GM23338 (cell line): Measurements from ENCODE around the gene NHSL1. TPM values are rescaled to one million over a fixed set of nuclear protein-coding genes. Genes with fewer than 3 reads are reported as not detected.

Experiments
- ATAC-seq: fragments of 200-7000 bp; cut with Tn5 transposase; 3 replicates; pipeline ENCODE4 v1.9.1; 2020
- DNase-seq: peaks from one replicate; pipeline ENCODE4 v3.0.0-alpha.2; 2015; ENCODE audit warnings: low spot score
- H2AFZ ChIP-seq: fragments of 200-600 bp; sonication (generic); 2 replicates; pipeline ENCODE4 v1.8.0; 2016; ENCODE audit warnings: antibody characterized with exemption, mild to moderate bottlenecking, moderate library complexity
- H3F3A ChIP-seq: fragments of 200-600 bp; sonication (generic); replicated peaks from 2 replicates; pipeline ENCODE4 v1.8.0; 2017; ENCODE audit warnings: antibody characterized with exemption, mixed run types, low read depth
- H3K27ac ChIP-seq: fragments of 200-600 bp; sonication (generic); 2 replicates; pipeline ENCODE4 v1.6.1; 2016; ENCODE audit warnings: low read depth
- H3K27me3 ChIP-seq: fragments of 200-600 bp; sonication (generic); 2 replicates; pipeline ENCODE4 v1.8.0; 2016; ENCODE audit warnings: mild to moderate bottlenecking, mixed run types, moderate library complexity; ENCODE audit not compliant: insufficient read depth
- H3K36me3 ChIP-seq: fragments of 200-600 bp; sonication (generic); 2 replicates; pipeline ENCODE4 v1.8.0; 2016; ENCODE audit warnings: mild to moderate bottlenecking; ENCODE audit not compliant: insufficient read depth
- H3K4me1 ChIP-seq: fragments of 200-600 bp; sonication (generic); 2 replicates; pipeline ENCODE4 v1.8.0; 2016; ENCODE audit warnings: mild to moderate bottlenecking, moderate library complexity; ENCODE audit not compliant: insufficient read depth
- H3K4me2 ChIP-seq: fragments of 200-600 bp; sonication (generic); 2 replicates; pipeline ENCODE4 v1.7.1; 2017; ENCODE audit warnings: mixed run types
- H3K4me3 ChIP-seq: fragments of 200-600 bp; sonication (generic); 2 replicates; pipeline ENCODE4 v1.6.1; 2016; ENCODE audit warnings: mixed run types
- H3K79me2 ChIP-seq: fragments of 200-600 bp; sonication (generic); replicated peaks from 2 replicates; pipeline ENCODE4 v1.8.0; 2017; ENCODE audit warnings: mild to moderate bottlenecking; ENCODE audit not compliant: insufficient read depth
- H3K9me2 ChIP-seq: fragments of 200-600 bp; sonication (generic); 2 replicates; pipeline ENCODE4 v1.8.0; 2017; ENCODE audit not compliant: insufficient read depth
- H4K20me1 ChIP-seq: fragments of 200-600 bp; sonication (generic); replicated peaks from 2 replicates; pipeline ENCODE4 v1.8.0; 2017; ENCODE audit warnings: mild to moderate bottlenecking; ENCODE audit not compliant: insufficient read depth
- H3K27ac Mint-ChIP-seq: 2 replicates; pipeline ENCODE4 v1.8.0; 2020; ENCODE audit warnings: inconsistent platforms, mild to moderate bottlenecking, moderate library complexity, mixed read lengths
- H3K27me3 Mint-ChIP-seq: 3 replicates; pipeline ENCODE4 v1.8.0; 2022; ENCODE audit warnings: low read depth, mild to moderate bottlenecking, moderate library complexity, mixed read lengths, inconsistent platforms; ENCODE audit not compliant: insufficient read depth, poor library complexity
- H3K36me3 Mint-ChIP-seq: 3 replicates; pipeline ENCODE4 v1.8.0; 2021; ENCODE audit warnings: low read depth, mild to moderate bottlenecking, inconsistent platforms, moderate library complexity, mixed read lengths
- H3K4me1 Mint-ChIP-seq: 3 replicates; pipeline ENCODE4 v1.8.0; 2020; ENCODE audit warnings: mild to moderate bottlenecking, inconsistent platforms, mixed read lengths
- H3K4me3 Mint-ChIP-seq: 3 replicates; pipeline ENCODE4 v1.8.0; 2021; ENCODE audit warnings: moderate library complexity, mild to moderate bottlenecking, inconsistent platforms, mixed read lengths
- H3K9me3 Mint-ChIP-seq: 3 replicates; pipeline ENCODE4 v1.8.0; 2020; ENCODE audit warnings: moderate library complexity, mild to moderate bottlenecking, inconsistent platforms, mixed read lengths
- CREB1 ChIP-seq: fragments of 250-450 bp; sonication (Bioruptor Pico); IDR thresholded peaks from 2 replicates; pipeline ENCODE4 v1.5.0; 2020; ENCODE audit warnings: low read depth, mild to moderate bottlenecking, moderate library complexity
- CTCF ChIP-seq, 2 experiments: fragments of 200-600 bp in 1 of 2; sonication (generic) in 1 of 2; conservative IDR thresholded peaks; 2 replicates each; pipeline versions ENCODE4 v1.5.1 to v1.6.1; 2016 to 2017; ENCODE audit warnings: antibody characterized with exemption in 2 of 2, low read depth in 2 of 2, mild to moderate bottlenecking in 2 of 2, moderate library complexity in 1 of 2
- ETS1 ChIP-seq: IDR thresholded peaks from 2 replicates; pipeline ENCODE4 v1.6.1; 2016; ENCODE audit warnings: antibody characterized with exemption
- EZH2 ChIP-seq: fragments of 200-600 bp; sonication (generic); IDR thresholded peaks from one replicate; pipeline ENCODE4 v1.8.0; 2017; ENCODE audit warnings: antibody characterized with exemption, mild to moderate bottlenecking, low read depth; ENCODE audit not compliant: unreplicated experiment
- EZH2phosphoT487 ChIP-seq: fragments of 200-600 bp; sonication (generic); IDR thresholded peaks from one replicate; pipeline ENCODE4 v1.8.1; 2018; ENCODE audit warnings: antibody characterized with exemption; ENCODE audit not compliant: unreplicated experiment
- JUNB ChIP-seq: IDR thresholded peaks from one replicate; pipeline ENCODE4 v1.6.1; 2016; ENCODE audit warnings: antibody characterized with exemption; ENCODE audit not compliant: unreplicated experiment
- NANOG ChIP-seq: IDR thresholded peaks from 2 replicates; pipeline ENCODE4 v1.6.1; 2016; ENCODE audit warnings: antibody characterized with exemption, borderline replicate concordance
- POLR2AphosphoS5 ChIP-seq: IDR thresholded peaks from 2 replicates; pipeline ENCODE4 v1.6.1; 2016; ENCODE audit warnings: antibody characterized with exemption, low read depth
- REST ChIP-seq: IDR thresholded peaks from one replicate; pipeline ENCODE4 v1.6.1; 2018; ENCODE audit warnings: antibody characterized with exemption; ENCODE audit not compliant: unreplicated experiment
- STAT1 ChIP-seq: IDR thresholded peaks from one replicate; pipeline ENCODE4 v1.6.1; 2016; ENCODE audit warnings: antibody characterized with exemption; ENCODE audit not compliant: unreplicated experiment
- ZNF114 ChIP-seq: fragments of 250-450 bp; sonication (Bioruptor Pico); IDR thresholded peaks from 2 replicates; pipeline ENCODE4 v1.5.0; 2020; ENCODE audit warnings: mild to moderate bottlenecking, moderate library complexity
- ZNF331 ChIP-seq: fragments of 250-450 bp; sonication (Bioruptor Pico); IDR thresholded peaks from 2 replicates; pipeline ENCODE4 v1.5.0; 2020; ENCODE audit warnings: low read depth, mild to moderate bottlenecking, moderate library complexity
- ZNF462 ChIP-seq: fragments of 250-450 bp; sonication (Bioruptor Pico); IDR thresholded peaks from 2 replicates; pipeline ENCODE4 v1.5.0; 2020; ENCODE audit warnings: mild to moderate bottlenecking, moderate library complexity
- polyA plus RNA-seq: library from polyadenylated mRNA; unstranded; fragments of >200 nt; fragmentation: Nextera tagmentation; extraction: Ambion mirVana; gene quantifications from 2 replicates; pipeline ENCODE4 v1.2.1, GENCODE V29; 2016
- total RNA-seq: library from RNA; depleted of rRNA; stranded (reverse); fragments of >200 nt; shearing (Covaris generic); gene quantifications from 2 replicates; pipeline ENCODE4 v1.2.3, GENCODE V29; 2014

NHSL1 gene
- total and polyA plus RNA-seq, 2 experiments from 2014 or later, result 11.2 to 24.5 TPM

GRCh38 chr6:138404666-138405337, 94.5 kb downstream of the NHSL1 start:
- H3K27ac Mint-ChIP-seq, result no peak overlapping the region
- Histone ChIP-seq H3K9me2 (no peaks in the 10 kb centered on the region), H3K4me2 (peak overlapping the region; percentile 79), H3K79me2 (no peaks in the 10 kb centered on the region), H4K20me1 (no peaks in the 10 kb centered on the region; the same call in 1 of the 2 replicates), H3K27ac (peak overlapping the region; percentile 60; the same call in 1 of the 2 replicates), H2AFZ (peak overlapping the region; percentile 100), H3K36me3 (peaks cover 27% of the 10 kb centered on the region), H3K4me1 (no peaks in the 10 kb centered on the region; the same call in 1 of the 2 replicates), H3F3A (no peaks in the 10 kb centered on the region; the same call in 1 of the 2 replicates), H3K4me3 (peak overlapping the region; percentile 97), H3K27me3 (no peaks in the 10 kb centered on the region)
- peaks cover 7% of the 10 kb centered on the region for H3K27me3 Mint-ChIP-seq
- TF ChIP-seq POLR2AphosphoS5, result no peak
- no peak for TF ChIP-seq REST
- TF ChIP-seq EZH2phosphoT487, result no peak
- no peak for TF ChIP-seq ZNF114 (CRISPR knock-in tag)
- no peak for TF ChIP-seq CTCF (conservative IDR thresholded peaks at IDR 0.05; ENCODE audit: low read depth in 2 of 2)
- TF ChIP-seq EZH2, result no peak
- TF ChIP-seq CREB1 (CRISPR knock-in tag), result no peak
- no peak for TF ChIP-seq JUNB
- TF ChIP-seq ETS1, result no peak
- TF ChIP-seq NANOG, result no peak
- no peak for TF ChIP-seq ZNF462 (CRISPR knock-in tag)
- TF ChIP-seq ZNF331 (CRISPR knock-in tag), result no peak
- no peak for TF ChIP-seq STAT1
- H3K4me1 Mint-ChIP-seq, result peaks cover 5% of the 10 kb centered on the region
- peak overlapping the region; percentile 88 for H3K4me3 Mint-ChIP-seq
- H3K36me3 Mint-ChIP-seq, result peaks cover 42% of the 10 kb centered on the region
- H3K9me3 Mint-ChIP-seq, result no peaks in the 10 kb centered on the region
- peak; percentile 11 for ATAC-seq
- DNase-seq, result no peak
